PC-3 (cell line): ENCODE data around the gene PIP5K1C. TPM values are rescaled to one million over a fixed set of nuclear protein-coding genes. Genes with fewer than 3 reads are reported as not detected.

ENCODE experiments used
- ATAC-seq: fragments of 200-7000 bp; cut with Tn5 transposase; 2 replicates; pipeline ENCODE4 v1.9.1; 2020; ENCODE audit warnings: mild to moderate bottlenecking, moderate library complexity
- BruUV-seq: library from RNA; stranded (reverse); fragments of 400-500 nt; replicated peaks from 2 replicates; lab custom pipeline; 2021; lab: Mats Ljungman, UMichigan
- CTCF ChIA-PET: fragments of 300-600 bp; sonication (Branson Sonifier 250); formaldehyde crosslinking; loops from one replicate; lab custom pipeline; 2022; ENCODE audit warnings: antibody characterized with exemption; lab: Charles Lee
- POLR2A ChIA-PET: fragments of 300-600 bp; sonication (Branson Sonifier 250); formaldehyde crosslinking; loops from one replicate; lab custom pipeline; 2022; ENCODE audit warnings: antibody characterized with exemption; ENCODE audit not compliant: unreplicated experiment; lab: Charles Lee
- DNase-seq: peaks from one replicate; pipeline ENCODE4 v3.0.0-alpha.2; 2015
- H2AFZ ChIP-seq: fragments of 300-600 bp; sonication (generic); 2 replicates; pipeline ENCODE4 v1.6.0; 2016; ENCODE audit warnings: antibody characterized with exemption, low read length
- H3F3A ChIP-seq: fragments of 300-600 bp; sonication (generic); one replicate; pipeline ENCODE4 v1.6.0; 2017; ENCODE audit warnings: antibody characterized with exemption, low read length, control low read depth, mild to moderate bottlenecking; ENCODE audit not compliant: unreplicated experiment
- H3K27ac ChIP-seq: fragments of 300-600 bp; sonication (generic); 2 replicates; pipeline ENCODE4 v1.5.1; 2016; ENCODE audit warnings: mild to moderate bottlenecking, low read length
- H3K27me3 ChIP-seq: fragments of 300-600 bp; sonication (generic); 2 replicates; pipeline ENCODE4 v1.6.1; 2016; ENCODE audit warnings: low read length, mixed read lengths
- H3K36me3 ChIP-seq: fragments of 300-600 bp; sonication (generic); 2 replicates; pipeline ENCODE4 v1.6.1; 2016; ENCODE audit warnings: low read depth, mixed run types, low read length, mixed read lengths
- H3K4me1 ChIP-seq: fragments of 300-600 bp; sonication (generic); 2 replicates; pipeline ENCODE4 v1.5.1; 2016; ENCODE audit warnings: low read length; ENCODE audit not compliant: insufficient read depth
- H3K4me2 ChIP-seq: fragments of 300-600 bp; sonication (generic); 2 replicates; pipeline ENCODE4 v1.6.0; 2016; ENCODE audit warnings: low read length
- H3K4me3 ChIP-seq: fragments of 300-600 bp; sonication (generic); 2 replicates; pipeline ENCODE4 v1.5.1; 2016; ENCODE audit warnings: mild to moderate bottlenecking, low read length, mixed read lengths
- H3K79me2 ChIP-seq: fragments of 300-600 bp; sonication (generic); 2 replicates; pipeline ENCODE4 v1.6.1; 2017; ENCODE audit warnings: low read length, mixed read lengths
- H3K9ac ChIP-seq: fragments of 300-600 bp; sonication (generic); 2 replicates; pipeline ENCODE4 v1.6.0; 2016; ENCODE audit warnings: mild to moderate bottlenecking, low read length
- H3K9me2 ChIP-seq: fragments of 300-600 bp; sonication (generic); replicated peaks from 2 replicates; pipeline ENCODE4 v1.6.1; 2016; ENCODE audit warnings: mixed run types, low read length, mixed read lengths
- H3K9me3 ChIP-seq: fragments of 300-600 bp; sonication (generic); 2 replicates; pipeline ENCODE4 v1.6.1; 2016; ENCODE audit warnings: low read length, mixed read lengths
- H4K20me1 ChIP-seq: fragments of 300-600 bp; sonication (generic); 2 replicates; pipeline ENCODE4 v1.6.1; 2016; ENCODE audit warnings: low read length, mixed read lengths
- EZH2 ChIP-seq: fragments of 300-600 bp; sonication (generic); IDR thresholded peaks from one replicate; pipeline ENCODE4 v1.6.1; 2017; ENCODE audit warnings: antibody characterized with exemption, mild to moderate bottlenecking, low read length; ENCODE audit not compliant: unreplicated experiment
- EZH2phosphoT487 ChIP-seq: fragments of 300-600 bp; sonication (generic); IDR thresholded peaks from 2 replicates; pipeline ENCODE4 v1.6.1; 2018; ENCODE audit warnings: mild to moderate bottlenecking, antibody characterized with exemption, low read length, borderline replicate concordance
- intact Hi-C: fragments of 100-400 bp; cut with micrococcal nuclease; formaldehyde crosslinking; loops from 2 replicates; pipeline ENCODE4 v1.9.0; 2023
- total RNA-seq: library from RNA; depleted of rRNA; stranded (reverse); fragments of >200 nt; gene quantifications from 2 replicates; pipeline ENCODE4 v1.2.3, GENCODE V29; 2014
- TF ChIP-seq, protein P1 (sequence below): fragments of 300-600 bp; sonication (generic); conservative IDR thresholded peaks from 2 replicates; pipeline ENCODE4 v1.5.1; 2017; ENCODE audit warnings: antibody characterized with exemption, low read depth, mild to moderate bottlenecking, low read length

The PIP5K1C gene
- total RNA-seq, 1 experiment from 2014 or later, result 16.1 TPM

DNA sequence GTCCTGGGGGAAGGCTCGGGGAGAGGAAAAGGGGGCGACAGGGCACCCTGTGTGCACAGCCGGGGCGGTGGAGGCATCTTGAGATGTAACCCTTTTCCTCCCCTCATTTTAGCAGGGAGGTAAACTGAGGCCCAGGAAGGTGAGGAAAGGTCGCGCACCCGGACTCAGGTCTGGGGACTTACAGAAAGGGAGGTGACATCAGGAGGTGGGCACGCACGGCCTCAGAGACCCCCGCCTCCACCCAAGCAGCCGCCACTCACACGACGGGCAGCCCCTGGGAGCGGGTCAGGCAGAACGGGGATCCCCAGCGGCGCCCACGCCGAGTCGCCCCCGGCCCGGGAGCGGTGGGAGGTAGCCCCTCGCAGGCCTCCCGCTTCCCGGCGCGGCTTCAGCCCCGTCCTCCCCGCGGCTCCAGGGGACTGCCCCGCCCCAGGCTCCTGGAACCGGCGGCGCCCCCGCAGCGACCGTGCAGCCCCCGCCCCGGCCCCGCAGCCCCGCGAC lies 477 bp downstream of the PIP5K1C start:
- Histone ChIP-seq H3K27me3 (no peaks in the 10 kb centered on the region), H4K20me1 (no peaks in the 10 kb centered on the region), H3K9ac (peak overlapping the region; percentile 67), H3K36me3 (no peaks in the 10 kb centered on the region), H2AFZ (peak overlapping the region; percentile 59; the same call in 1 of the 2 replicates), H3K4me3 (peak overlapping the region; percentile 87), H3K9me2 (no peaks in the 10 kb centered on the region), H3K4me1 (no peaks in the 10 kb centered on the region), H3K4me2 (peak overlapping the region; percentile 99), H3F3A (no peaks in the 10 kb centered on the region), H3K9me3 (no peaks in the 10 kb centered on the region), H3K27ac (no peak overlapping the region), H3K79me2 (peaks cover 33% of the 10 kb centered on the region)
- no peak for DNase-seq
- TF ChIP-seq, protein P1, sequence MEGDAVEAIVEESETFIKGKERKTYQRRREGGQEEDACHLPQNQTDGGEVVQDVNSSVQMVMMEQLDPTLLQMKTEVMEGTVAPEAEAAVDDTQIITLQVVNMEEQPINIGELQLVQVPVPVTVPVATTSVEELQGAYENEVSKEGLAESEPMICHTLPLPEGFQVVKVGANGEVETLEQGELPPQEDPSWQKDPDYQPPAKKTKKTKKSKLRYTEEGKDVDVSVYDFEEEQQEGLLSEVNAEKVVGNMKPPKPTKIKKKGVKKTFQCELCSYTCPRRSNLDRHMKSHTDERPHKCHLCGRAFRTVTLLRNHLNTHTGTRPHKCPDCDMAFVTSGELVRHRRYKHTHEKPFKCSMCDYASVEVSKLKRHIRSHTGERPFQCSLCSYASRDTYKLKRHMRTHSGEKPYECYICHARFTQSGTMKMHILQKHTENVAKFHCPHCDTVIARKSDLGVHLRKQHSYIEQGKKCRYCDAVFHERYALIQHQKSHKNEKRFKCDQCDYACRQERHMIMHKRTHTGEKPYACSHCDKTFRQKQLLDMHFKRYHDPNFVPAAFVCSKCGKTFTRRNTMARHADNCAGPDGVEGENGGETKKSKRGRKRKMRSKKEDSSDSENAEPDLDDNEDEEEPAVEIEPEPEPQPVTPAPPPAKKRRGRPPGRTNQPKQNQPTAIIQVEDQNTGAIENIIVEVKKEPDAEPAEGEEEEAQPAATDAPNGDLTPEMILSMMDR, result no peak
- TF ChIP-seq EZH2, result no peak
- no peak for TF ChIP-seq EZH2phosphoT487
- ATAC-seq, result no peak
- intact Hi-C loops, result no loop called here
- BruUV-seq, result no TSS peak
- ChIA-PET POLR2A (no interaction called here), CTCF (no interaction called here)

GRCh38 chr19:3698974-3699740 lies 1.1 kb downstream of the PIP5K1C start:
- no peak overlapping the region for H3K27ac ChIP-seq
- CTCF ChIA-PET, result no interaction called here
- TSS peak; percentile 67 for BruUV-seq

More at GRCh38 chr19:3698974-3699740, 1.1 kb downstream of the PIP5K1C start:
- Histone ChIP-seq H3F3A (no peaks in the 10 kb centered on the region), H3K4me1 (no peaks in the 10 kb centered on the region), H3K9me2 (no peaks in the 10 kb centered on the region), H4K20me1 (no peaks in the 10 kb centered on the region), H2AFZ (peak overlapping the region; percentile 59; the same call in 1 of the 2 replicates), H3K27me3 (no peaks in the 10 kb centered on the region), H3K79me2 (peaks cover 36% of the 10 kb centered on the region), H3K4me2 (peak overlapping the region; percentile 99), H3K4me3 (peak overlapping the region; percentile 87), H3K9me3 (no peaks in the 10 kb centered on the region), H3K36me3 (no peaks in the 10 kb centered on the region), H3K9ac (peak overlapping the region; percentile 67)
- POLR2A ChIA-PET, result no interaction called here
- intact Hi-C loops, result no loop called here
- TF ChIP-seq EZH2 (no peak), EZH2phosphoT487 (no peak)
- TF ChIP-seq, protein P1, result no peak
- ATAC-seq, result peak; percentile 60
- peak; percentile 24 for DNase-seq
